ENCODE results near the gene ARID1B. TPM values are rescaled to one million over a fixed set of nuclear protein-coding genes. Genes with fewer than 3 reads are reported as not detected.
"Not testable (repeated sequence)": the region's sequence is repeated elsewhere in the genome, so short reads cannot be mapped to it uniquely, and the experiment has no call there.

Gene ARID1B
- total RNA-seq, 1 experiment from 2014 or later: 58.8 TPM

GRCh38 chr6:157144859-157145568, 367.8 kb downstream of the ARID1B start:
- H3K9me3 Mint-ChIP-seq (ENCODE audit: unreplicated experiment): no peaks in the 10 kb centered on the region
- intact Hi-C loops (cut with micrococcal nuclease; ENCODE audit: unreplicated experiment): no loop called here
- Histone ChIP-seq H3K4me1 (no peaks in the 10 kb centered on the region), H3K9me3 (no peaks in the 10 kb centered on the region), H3K36me3 (ENCODE audit: control insufficient read depth, insufficient read depth, low read length) (no peaks in the 10 kb centered on the region), H3K27me3 (replicated peaks; ENCODE audit: control insufficient read depth, insufficient read depth, low read length) (no peaks in the 10 kb centered on the region), H3K4me3 (ENCODE audit: low read depth, low read length) (no peak overlapping the region)
- ChIA-PET POLR2A (no interaction called here), CTCF (no interaction called here)
- no peak for TF ChIP-seq CTCF (IDR thresholded peaks at IDR 0.05; ENCODE audit: insufficient read depth in 1 of 2, low read depth in 1 of 2, low read length in 1 of 2, severe bottlenecking in 1 of 2, unreplicated experiment in 1 of 2)
- DNase-seq: no peak
- BruUV-seq (replicated peaks): no TSS peak
- H3K27ac Mint-ChIP-seq (ENCODE audit: unreplicated experiment): no peak overlapping the region
- H3K36me3 Mint-ChIP-seq (ENCODE audit: insufficient read depth, unreplicated experiment): peaks cover 28% of the 10 kb centered on the region
- H3K4me3 Mint-ChIP-seq (ENCODE audit: unreplicated experiment): no peak overlapping the region
- no peaks in the 10 kb centered on the region for H3K27me3 Mint-ChIP-seq (ENCODE audit: insufficient read depth, unreplicated experiment)
- no peaks in the 10 kb centered on the region for H3K4me1 Mint-ChIP-seq (ENCODE audit: low read depth, unreplicated experiment)

GRCh38 chr6:157145656-157146285, 368.6 kb downstream of the ARID1B start:
- CTCF ChIA-PET: no interaction called here
- no peak overlapping the region for H3K27ac Mint-ChIP-seq (ENCODE audit: unreplicated experiment)

GRCh38 chr6:157147054-157148026, 370.2 kb downstream of the ARID1B start:
- H3K27me3 ChIP-seq (replicated peaks; ENCODE audit: control insufficient read depth, insufficient read depth, low read length); intact Hi-C loops (cut with micrococcal nuclease; ENCODE audit: unreplicated experiment); CTCF ChIA-PET; H3K4me1 ChIP-seq; H3K4me3 ChIP-seq (ENCODE audit: low read depth, low read length); DNase-seq; H3K9me3 ChIP-seq; BruUV-seq (replicated peaks); H3K9me3 Mint-ChIP-seq (ENCODE audit: unreplicated experiment); H3K27me3 Mint-ChIP-seq (ENCODE audit: insufficient read depth, unreplicated experiment); H3K36me3 ChIP-seq (ENCODE audit: control insufficient read depth, insufficient read depth, low read length); H3K4me1 Mint-ChIP-seq (ENCODE audit: low read depth, unreplicated experiment); POLR2A ChIA-PET; H3K4me3 Mint-ChIP-seq (ENCODE audit: unreplicated experiment); H3K27ac Mint-ChIP-seq (ENCODE audit: unreplicated experiment): not testable (repeated sequence)
- H3K36me3 Mint-ChIP-seq (ENCODE audit: insufficient read depth, unreplicated experiment): peaks cover 17% of the 10 kb centered on the region

More at GRCh38 chr6:157145656-157146285, 368.6 kb downstream of the ARID1B start:
- Mint-ChIP-seq H3K4me3 (ENCODE audit: unreplicated experiment) (no peak overlapping the region), H3K4me1 (ENCODE audit: low read depth, unreplicated experiment) (no peaks in the 10 kb centered on the region), H3K9me3 (ENCODE audit: unreplicated experiment) (no peaks in the 10 kb centered on the region), H3K36me3 (ENCODE audit: insufficient read depth, unreplicated experiment) (peaks cover 25% of the 10 kb centered on the region), H3K27me3 (ENCODE audit: insufficient read depth, unreplicated experiment) (no peaks in the 10 kb centered on the region)
- intact Hi-C loops (cut with micrococcal nuclease; ENCODE audit: unreplicated experiment): no loop called here
- Histone ChIP-seq H3K36me3 (ENCODE audit: control insufficient read depth, insufficient read depth, low read length) (no peaks in the 10 kb centered on the region), H3K4me3 (ENCODE audit: low read depth, low read length) (no peak overlapping the region), H3K27me3 (replicated peaks; ENCODE audit: control insufficient read depth, insufficient read depth, low read length) (no peaks in the 10 kb centered on the region), H3K4me1 (no peaks in the 10 kb centered on the region), H3K9me3 (no peaks in the 10 kb centered on the region)
- BruUV-seq (replicated peaks): no TSS peak
- POLR2A ChIA-PET: no interaction called here
- DNase-seq: no peak
- TF ChIP-seq CTCF (IDR thresholded peaks at IDR 0.05; ENCODE audit: insufficient read depth in 1 of 2, low read depth in 1 of 2, low read length in 1 of 2, severe bottlenecking in 1 of 2, unreplicated experiment in 1 of 2): no peak

Data from Caco-2 (cell line).